ENCODE measurements around the gene MNS1.
"Not testable (repeated sequence)": the region's sequence is repeated elsewhere in the genome, so short reads cannot be mapped to it uniquely, and the experiment has no call there.

The MNS1 gene

DNA sequence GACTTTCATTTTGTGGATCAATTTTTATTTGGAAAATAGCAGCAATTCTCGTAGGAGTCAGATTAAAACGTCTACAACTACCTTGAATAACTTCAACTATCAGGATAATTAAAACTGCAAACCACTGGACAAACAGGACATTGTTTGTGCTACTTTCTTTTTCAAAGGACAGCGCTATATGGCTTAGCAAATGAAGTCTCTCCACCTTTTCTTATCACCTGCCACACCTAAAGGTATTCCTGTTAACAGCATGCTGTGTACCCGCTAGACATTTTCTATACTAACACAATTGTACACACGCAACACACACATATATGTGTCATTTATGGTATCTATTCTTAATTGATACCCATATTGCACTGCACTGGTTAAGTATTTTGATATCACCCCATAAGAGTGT, 19.2 kb downstream of the MNS1 start:
- no peak for DNase-seq

DNA sequence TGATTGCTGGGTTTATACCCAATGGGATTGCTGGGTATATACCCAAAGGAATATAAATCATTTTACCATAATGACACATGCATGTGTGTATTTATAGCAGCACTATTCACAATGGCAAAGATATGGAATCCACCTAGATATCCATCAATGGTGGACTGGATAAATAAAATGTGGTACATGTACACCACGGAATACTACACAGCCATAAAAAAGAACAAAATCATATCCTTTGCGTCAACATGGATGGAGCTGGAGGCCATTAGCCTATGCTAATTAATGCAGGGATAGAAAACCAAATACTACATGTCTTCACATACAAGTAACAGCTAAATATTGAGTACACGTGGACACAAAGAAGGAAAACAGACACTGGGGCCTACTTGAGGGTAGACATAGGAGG, 22.6 kb downstream of the MNS1 start:
- DNase-seq: no peak

- no peak for DNase-seq
Measured at GRCh38 chr15:56440214-56440770, 24.6 kb downstream of the MNS1 start.

DNA sequence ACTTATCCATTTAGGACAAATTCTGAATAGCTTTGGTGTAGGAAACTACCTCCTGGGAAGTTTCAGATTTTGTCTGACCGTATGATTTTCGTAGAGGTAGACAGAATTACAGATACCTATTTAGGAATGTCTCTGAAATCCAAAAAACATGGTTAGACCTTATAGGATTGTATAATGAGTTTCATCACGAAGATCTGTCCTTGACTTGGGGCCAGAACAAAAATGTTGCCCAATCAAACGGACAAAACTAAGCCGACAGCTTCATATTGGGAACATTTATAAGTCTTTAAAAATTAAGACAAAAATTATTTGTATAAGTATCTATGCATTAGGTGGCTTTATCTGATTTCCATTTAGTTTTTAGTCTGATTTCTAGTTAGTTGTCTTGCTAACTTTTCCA, 32.6 kb downstream of the MNS1 start:
- no peak for DNase-seq

DNA sequence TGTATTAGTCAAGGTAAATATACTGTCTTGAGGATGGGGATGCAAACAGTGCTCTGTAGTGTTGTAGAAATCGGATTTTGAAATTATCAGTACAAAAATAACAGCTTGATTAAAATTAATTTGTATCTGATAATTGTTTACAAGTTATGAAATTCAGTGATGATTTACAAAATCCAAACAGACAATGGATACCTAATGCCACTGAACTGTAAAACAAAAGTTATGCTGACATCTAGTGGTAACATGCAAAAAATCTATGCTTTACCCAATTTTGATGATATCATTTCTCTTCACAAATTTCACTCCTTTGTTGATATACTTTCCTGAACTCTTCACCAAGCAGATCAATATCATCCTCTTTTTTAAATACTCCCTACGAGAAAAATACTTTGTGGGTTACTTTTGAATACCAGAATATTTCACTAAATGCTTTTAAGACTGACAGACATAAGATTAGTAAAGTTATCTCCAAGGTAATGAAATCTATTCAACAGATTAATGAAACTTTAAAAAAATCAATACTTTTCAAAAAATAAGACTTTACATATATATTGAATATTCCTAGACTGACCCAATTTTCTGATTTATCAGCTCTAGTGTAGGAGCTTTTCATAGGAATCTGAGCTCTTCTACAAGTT, 36.0 kb downstream of the MNS1 start:
- no peak for DNase-seq

- DNase-seq: no peak
Measured at GRCh38 chr15:56425976-56426375, 39.0 kb downstream of the MNS1 start.

DNA sequence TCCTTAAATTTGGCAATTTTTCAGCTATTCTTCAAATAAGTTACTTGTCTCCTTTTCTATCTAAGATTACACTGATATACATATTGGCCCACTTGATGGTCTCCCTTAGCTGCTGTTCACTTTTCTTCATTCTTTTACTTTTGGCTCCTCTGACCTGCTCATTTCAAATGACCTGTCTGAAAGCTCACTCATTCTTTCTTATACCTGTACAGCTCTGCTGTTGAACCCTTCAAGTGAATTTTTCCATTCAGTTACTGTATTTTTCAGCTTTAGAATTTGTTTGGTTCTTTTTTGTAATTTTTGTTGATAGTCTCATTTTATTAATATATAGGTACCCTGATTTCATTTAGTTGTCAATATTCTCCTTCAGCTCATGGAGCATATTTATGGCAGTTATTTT, 39.7 kb downstream of the MNS1 start:
- DNase-seq: no peak

- not testable (repeated sequence) for DNase-seq
Measured at GRCh38 chr15:56413114-56413733, 51.7 kb downstream of the MNS1 start.

GRCh38 chr15:56411122-56411749, 53.7 kb downstream of the MNS1 start:
- no peak for DNase-seq

DNA sequence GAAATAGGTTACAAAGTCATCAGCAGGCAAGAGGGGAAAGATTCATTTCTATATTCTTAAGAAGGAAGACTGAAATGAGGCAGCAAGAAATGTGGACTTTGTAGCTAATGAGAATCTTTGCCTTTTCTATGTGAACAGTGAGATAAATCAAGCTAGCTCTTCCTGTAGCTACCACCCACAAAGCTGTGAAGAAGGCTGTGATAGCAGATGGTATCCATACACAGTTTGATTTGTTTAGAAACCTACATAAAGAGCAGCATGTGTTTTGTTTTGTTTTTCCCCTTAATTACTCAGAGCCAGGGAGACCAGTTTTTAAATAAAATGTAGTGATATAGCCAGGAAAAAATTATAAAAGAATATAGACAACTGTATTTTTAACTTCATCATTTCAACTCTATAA, 54.2 kb downstream of the MNS1 start:
- DNase-seq: no peak

- not testable (repeated sequence) for DNase-seq
Measured at GRCh38 chr15:56399209-56399608, 65.7 kb downstream of the MNS1 start.

- DNase-seq: not testable (repeated sequence)
Measured at GRCh38 chr15:56397325-56397724, 67.6 kb downstream of the MNS1 start.

- DNase-seq: no peak
Measured at GRCh38 chr15:56394909-56395308, 70.0 kb downstream of the MNS1 start.

DNA sequence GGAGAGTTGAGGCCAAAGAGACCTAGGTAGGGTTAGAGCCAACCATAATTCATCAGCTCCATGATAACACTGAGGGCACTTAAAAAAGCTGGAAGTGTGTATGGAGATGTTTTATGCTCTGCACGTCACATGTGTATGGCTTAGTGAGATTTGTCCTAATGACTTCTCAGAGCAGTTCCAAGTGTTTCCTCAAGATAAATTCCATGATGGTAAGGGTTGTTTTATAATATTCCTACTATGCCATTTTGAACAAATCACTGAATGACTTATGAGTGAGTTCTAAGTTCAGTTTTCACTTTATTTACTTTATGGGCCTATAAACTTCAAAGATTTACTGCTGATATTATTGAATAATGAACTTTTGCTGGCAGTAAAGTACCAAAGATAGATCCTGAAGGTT, 71.7 kb downstream of the MNS1 start:
- DNase-seq: no peak

- DNase-seq: no peak
Measured at GRCh38 chr15:56390739-56391267, 74.1 kb downstream of the MNS1 start.

GRCh38 chr15:56385908-56386307, 79.0 kb downstream of the MNS1 start:
- no peak for DNase-seq

DNA sequence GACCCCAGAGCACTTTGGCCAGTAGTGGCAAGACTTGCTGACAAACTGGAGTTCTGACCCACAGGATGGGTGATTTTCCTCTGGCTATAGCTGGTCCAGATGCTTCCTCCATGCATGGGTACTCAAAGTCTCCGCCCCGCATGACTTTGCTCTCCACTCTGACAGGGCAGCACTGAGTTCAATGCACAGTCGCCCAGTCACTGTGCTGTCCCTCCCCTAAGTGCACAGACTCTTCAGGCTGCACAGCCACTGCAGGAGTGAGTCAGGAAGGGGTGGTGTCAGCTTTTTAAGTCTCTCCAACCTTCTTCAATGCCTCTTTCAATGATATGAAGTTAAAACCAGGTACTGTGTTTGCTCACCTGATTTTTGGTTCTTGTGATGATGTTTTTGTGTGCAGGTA, 81.9 kb downstream of the MNS1 start:
- DNase-seq: no peak
